HG03521 (cell line): ENCODE results near the gene MEDAG.

ENCODE experiments used
- ATAC-seq: cut with Tn5 transposase; IDR thresholded peaks from one replicate; pipeline ENCODE4 v1.9.1; 2021; ENCODE audit warnings: mild to moderate bottlenecking, moderate library complexity; ENCODE audit not compliant: unreplicated experiment

MEDAG gene

DNA sequence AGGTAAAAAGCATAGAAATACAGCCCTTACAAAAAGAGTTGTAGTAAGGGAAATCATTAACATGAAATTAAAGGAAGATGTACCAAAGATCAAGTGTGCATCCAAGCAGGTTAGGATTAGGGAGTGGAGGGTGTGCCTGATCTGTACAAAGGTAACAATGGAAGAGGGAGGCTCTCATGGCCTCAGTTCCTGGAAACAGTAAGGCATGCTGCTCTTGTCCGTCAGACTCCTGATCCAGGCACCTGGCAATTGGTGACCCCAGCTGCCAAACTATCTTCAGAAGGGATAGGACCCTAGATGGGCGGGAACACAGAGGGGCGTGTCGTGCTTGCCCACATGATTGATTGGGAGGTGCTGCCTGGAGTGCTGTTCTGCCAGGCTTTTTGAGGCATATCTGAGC lies 30.9 kb downstream of the MEDAG start:
- no peak for ATAC-seq

DNA sequence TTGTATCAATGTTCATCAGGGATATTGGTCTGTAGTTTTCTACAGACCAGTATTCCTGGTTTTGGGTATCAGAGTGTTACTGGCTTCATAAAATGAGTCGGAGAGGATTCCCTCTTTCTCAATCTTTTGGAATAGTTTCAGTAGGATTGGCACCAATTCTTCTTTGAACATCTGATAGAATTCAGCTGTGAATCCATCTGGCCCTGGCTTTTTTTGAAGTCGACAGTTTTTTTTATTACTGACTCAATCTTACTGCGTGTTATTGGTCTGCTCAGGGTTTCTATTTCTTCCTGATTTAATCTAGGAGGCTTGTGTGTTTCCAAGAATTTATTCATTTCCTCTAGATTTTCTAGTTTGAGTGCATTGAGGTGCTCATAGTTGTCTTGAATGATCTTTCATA lies 37.8 kb downstream of the MEDAG start:
- no peak for ATAC-seq

DNA sequence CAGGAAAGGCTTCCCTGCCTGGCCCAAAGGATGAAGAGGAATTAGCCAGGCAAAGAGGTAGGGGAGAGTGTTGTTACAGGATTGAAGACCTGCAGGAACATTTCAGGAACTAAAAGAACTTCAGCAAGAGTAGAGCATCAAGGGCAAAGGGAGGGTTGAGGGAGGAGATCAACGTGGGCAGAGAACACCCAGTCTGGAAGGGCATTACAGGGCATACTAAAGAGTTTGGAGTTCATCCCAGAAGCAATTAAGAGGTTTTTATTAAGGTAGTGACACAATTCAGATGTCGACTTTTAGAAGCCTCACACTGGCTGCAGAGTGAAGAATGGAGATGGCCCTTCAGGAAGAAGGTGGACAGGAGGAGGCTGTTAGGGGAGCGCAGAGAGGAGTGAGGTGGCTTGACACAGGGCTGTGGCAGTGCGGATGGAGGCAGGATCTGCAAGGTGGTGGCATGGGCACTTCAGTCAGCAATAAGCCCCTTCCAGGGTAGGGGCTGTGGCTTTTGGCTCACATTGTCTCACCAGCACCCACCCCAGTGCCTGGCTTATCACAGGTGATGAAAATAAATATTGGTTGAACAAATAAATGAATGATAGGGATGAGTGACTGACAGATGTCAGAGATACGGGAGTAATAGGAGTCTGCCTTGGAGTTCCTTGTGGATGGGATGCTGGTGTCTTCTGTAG lies 51.3 kb downstream of the MEDAG start:
- ATAC-seq = no peak

DNA sequence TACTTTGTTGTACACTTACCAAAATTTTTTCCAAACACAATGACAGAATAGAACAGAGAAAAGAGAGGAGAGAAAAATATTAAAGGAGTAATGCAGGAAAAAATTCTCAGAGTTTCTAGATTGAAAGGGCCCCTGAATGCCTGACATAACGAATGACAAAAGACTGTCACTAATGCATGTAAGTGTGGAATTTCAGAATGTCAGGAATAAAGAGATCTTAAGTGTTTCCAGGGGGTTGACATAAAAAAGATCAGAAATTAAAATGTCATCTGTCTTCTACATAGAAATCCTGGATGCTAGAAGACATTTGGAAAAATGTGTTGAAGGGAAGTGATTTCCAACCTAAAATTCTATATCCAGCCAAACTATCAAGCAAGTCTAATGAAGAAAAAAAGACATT lies 53.6 kb downstream of the MEDAG start:
- ATAC-seq = no peak

DNA sequence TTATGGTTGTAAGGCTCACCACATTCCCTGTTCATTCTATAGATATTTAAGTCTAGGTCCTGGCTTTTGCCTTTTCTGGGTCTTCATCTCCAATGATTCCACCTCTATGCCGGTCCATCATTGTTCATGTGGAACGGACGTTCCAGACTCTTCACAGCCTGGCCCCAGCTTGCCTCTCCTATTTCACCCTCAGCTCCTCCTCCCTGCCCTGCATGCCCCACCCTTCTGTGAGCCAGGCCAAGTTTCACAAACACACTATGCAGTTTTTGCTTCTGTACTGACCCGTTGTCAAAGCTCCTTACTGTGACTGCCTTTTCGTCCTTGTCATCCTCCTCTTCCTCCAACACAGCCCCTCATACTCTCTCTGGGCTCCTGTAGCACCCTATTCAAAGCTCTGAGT lies 57.7 kb downstream of the MEDAG start:
- no peak for ATAC-seq

DNA sequence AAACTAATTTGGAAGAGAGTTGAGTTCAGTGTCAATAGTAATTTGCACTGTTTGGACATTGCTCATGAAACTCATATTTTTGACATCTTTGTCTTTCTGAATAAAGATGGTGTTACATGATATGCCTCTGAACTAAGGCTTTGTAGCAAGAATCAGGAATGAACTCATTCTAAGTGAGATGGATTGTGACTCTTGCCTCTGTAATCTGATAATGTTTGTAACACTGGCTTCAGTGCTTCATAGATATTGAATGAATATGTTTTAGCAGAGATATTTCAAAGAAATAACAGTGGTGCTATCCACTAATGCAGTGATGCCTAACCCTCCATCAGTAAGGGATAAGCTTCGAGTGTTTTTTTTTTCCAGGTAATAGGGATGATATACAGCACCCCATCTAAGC lies 59.3 kb downstream of the MEDAG start:
- no peak for ATAC-seq

DNA sequence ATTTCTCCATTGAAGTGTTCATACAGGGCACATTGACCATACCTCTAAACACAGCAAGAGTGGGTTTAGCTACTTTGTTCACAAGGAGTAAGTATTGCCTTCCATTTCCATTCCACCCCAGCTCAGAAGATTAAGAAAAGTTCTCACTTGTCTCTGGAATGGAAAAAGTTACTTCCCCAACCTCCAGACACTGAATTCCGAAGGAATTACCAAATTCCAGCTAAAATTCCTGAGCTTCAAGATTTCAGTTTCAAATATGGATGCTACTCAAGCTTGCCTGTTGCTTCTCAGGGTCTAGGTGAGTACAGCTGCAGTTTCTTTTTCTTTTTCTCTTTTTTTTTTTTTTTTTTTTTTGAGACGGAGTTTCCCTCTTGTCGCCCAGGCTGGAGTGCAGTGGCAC lies 60.0 kb downstream of the MEDAG start:
- no peak for ATAC-seq

DNA sequence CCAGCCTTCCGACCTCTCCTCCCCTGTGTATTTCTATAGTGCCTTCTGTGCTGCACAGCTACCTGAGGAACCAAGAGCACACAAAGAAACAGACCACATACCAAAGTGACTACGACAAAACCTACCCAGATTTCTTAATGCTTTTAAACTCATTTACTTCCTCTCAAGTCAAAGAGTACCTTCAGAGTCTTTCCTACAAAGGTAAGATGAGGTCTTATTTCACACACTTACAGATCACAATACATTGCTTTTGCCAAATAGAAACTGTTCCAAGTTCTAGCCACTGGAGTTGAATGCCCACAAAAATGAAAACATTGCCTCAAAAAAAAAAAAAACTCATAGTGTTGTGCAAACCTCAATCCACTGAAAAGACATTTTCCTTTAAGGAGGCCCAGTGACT lies 62.8 kb downstream of the MEDAG start:
- no peak for ATAC-seq

DNA sequence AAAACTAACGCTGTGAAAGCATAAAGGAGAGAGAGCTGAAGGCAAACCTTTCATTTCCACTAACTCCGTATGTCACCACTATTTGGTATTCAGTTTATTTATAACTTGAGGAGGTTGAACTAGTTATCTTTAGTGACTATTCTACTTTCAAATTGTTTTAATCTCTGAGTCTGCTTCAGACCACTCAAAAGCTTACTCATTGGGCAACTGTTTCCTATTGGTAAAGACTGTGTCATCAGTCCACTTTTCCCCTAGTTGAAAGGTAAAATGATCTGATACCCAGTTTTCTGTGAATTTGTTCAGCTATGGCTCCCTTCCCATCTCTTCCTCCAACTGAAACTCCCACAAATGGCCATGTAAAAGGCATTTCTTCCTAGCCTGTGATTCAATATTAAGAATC lies 65.5 kb downstream of the MEDAG start:
- no peak for ATAC-seq

DNA sequence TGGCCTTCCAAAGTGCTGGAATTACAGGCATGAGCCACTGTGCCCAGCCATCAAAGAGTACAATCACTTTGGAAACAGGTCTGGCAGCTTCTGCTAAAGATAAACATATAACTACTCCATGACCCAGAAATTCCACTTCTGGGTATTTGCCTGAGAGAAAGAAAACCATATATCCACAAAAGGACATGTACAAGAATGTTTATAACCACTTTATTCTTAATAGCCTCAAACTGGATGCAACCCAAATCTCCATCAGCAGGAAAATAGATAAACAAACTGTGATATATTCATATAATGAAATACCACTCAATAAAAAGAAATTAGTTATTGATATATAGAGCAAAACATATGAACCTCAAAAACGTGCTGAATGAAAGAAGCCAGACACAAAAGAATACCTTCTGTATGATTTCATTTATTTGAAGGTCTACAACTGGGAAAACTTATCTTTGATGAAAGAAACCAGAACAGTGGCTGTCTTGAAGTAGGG lies 66.9 kb downstream of the MEDAG start:
- no peak for ATAC-seq

DNA sequence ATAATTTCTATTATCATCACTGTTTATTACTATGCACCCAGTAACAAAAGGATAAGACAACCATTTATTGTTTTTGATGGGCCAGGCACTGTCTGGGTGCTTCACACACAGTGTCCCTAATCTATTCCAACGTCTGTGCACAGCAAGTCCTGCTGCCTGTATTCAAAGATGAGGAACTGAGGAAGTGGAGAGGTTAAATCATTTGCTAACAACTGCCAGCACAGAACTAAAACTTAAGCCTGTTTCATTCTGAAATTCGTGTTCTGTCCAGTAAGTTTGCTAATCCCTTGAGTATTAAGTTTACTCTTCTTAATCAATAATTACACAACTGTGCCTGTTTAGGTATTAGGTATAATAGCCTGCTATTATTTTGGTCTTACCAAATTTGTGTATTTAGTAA lies 68.3 kb downstream of the MEDAG start:
- no peak for ATAC-seq
